ENCODE data around the gene MSANTD1.

- TF ChIP-seq CTCF (IDR thresholded peaks at IDR 0.05) (no peak), POLR2A (IDR thresholded peaks at IDR 0.05) (no peak)
Measured at GRCh38 chr4:3297066-3297859, 48.3 kb downstream of the MSANTD1 start.
